Measurements from ENCODE around the gene GATA5. TPM values are rescaled to one million over a fixed set of nuclear protein-coding genes. Genes with fewer than 3 reads are reported as not detected.

The GATA5 gene
- total and polyA plus RNA-seq, 2 donors from 2014 or later: 1.0 to 6.9 TPM

DNA sequence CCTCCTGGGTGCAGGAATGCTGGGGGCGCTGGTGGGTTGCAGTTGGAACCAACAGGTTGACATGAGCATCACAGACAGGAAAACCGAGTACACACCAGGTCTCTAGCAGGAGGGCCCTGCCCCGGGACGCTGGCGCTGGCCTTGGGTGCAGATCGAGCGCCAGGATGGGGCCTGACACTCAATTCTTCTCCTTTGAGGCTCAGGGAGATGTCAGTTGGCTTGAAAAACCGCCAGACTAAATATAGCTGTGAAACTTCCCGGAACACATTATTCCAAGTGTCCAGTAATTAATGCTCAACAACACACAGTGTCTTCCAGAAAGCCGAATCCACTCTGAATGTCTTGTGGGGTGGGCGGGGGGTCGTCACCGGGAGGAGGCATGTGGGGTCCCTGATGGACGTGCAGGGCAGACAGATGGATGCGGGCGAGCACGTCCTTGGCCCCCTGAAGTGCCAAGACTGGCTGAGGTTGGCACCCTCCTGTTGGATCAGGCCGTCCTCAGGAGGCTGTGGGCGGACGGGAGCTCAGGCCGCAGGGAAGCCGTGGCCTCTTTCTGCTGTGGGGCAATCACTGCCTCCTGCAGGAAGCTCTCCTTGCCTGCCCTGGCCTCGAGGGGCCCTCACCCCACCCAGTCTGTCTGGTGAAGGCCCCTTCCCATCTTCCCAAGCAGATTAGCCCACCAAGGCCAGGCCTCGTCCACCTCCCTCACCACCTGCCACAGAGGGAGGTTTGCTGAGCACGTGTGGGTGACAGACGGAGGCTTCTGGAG lies 19.4 kb upstream of the GATA5 start:
- no peaks in the 10 kb centered on the region for H3K36me3 ChIP-seq (ENCODE audit: control insufficient read depth in 2 of 3, insufficient read depth in 3 of 3, low read length in 3 of 3)
- peak overlapping the region; percentile 23 to 51 for H3K27ac ChIP-seq (ENCODE audit: low read depth in 2 of 2, low read length in 2 of 2)
- TF ChIP-seq CTCF (IDR thresholded peaks at IDR 0.05; ENCODE audit: borderline replicate concordance, extremely low read depth, insufficient read depth): no peak
- no peak overlapping the region for H3K4me3 ChIP-seq (ENCODE audit: low read length in 3 of 3)
- DNase-seq (no peak), FAIRE-seq (no peak)
- intact Hi-C loops (cut with DNase I): loop anchor here (5.0 kb wide), 1 partner anchor 122 kb away; no protein-coding TSS in a partner anchor
- no peaks in the 10 kb centered on the region for H3K27me3 ChIP-seq (ENCODE audit: control insufficient read depth, insufficient read depth, low read length)
- H3K9me3 ChIP-seq (ENCODE audit: control insufficient read depth in 2 of 3, insufficient read depth in 1 of 3, low read length in 3 of 3): no peaks in the 10 kb centered on the region
- H3K9ac ChIP-seq (ENCODE audit: low read length in 3 of 3): no peak overlapping the region
- H3K4me1 ChIP-seq (ENCODE audit: control insufficient read depth in 2 of 3, insufficient read depth in 2 of 3, low read depth in 1 of 3, low read length in 3 of 3): peaks cover 0 to 11% (median 0%) of the 10 kb centered on the region in 3 donors

- intact Hi-C loops (cut with DNase I): no loop called here
- no peak overlapping the region for H3K4me3 ChIP-seq (ENCODE audit: low read length in 3 of 3)
- H3K9ac ChIP-seq (ENCODE audit: low read length in 3 of 3): no peak overlapping the region
- FAIRE-seq (no peak), DNase-seq (no peak)
- no peak for TF ChIP-seq CTCF (IDR thresholded peaks at IDR 0.05; ENCODE audit: borderline replicate concordance, extremely low read depth, insufficient read depth)
- no peaks in the 10 kb centered on the region for H3K9me3 ChIP-seq (ENCODE audit: control insufficient read depth in 2 of 3, insufficient read depth in 1 of 3, low read length in 3 of 3)
- H3K36me3 ChIP-seq (ENCODE audit: control insufficient read depth in 2 of 3, insufficient read depth in 3 of 3, low read length in 3 of 3): no peaks in the 10 kb centered on the region
- H3K27me3 ChIP-seq (ENCODE audit: control insufficient read depth, insufficient read depth, low read length): no peaks in the 10 kb centered on the region
- H3K4me1 ChIP-seq (ENCODE audit: control insufficient read depth in 2 of 3, insufficient read depth in 2 of 3, low read depth in 1 of 3, low read length in 3 of 3): peaks cover 0 to 11% (median 0%) of the 10 kb centered on the region in 3 donors
- peak overlapping the region in 1 of 2 donors; percentile 23 for H3K27ac ChIP-seq (ENCODE audit: low read depth in 2 of 2, low read length in 2 of 2)
These were observed 18.7 kb upstream of the GATA5 start for GRCh38 chr20:62494537-62494936.

DNA sequence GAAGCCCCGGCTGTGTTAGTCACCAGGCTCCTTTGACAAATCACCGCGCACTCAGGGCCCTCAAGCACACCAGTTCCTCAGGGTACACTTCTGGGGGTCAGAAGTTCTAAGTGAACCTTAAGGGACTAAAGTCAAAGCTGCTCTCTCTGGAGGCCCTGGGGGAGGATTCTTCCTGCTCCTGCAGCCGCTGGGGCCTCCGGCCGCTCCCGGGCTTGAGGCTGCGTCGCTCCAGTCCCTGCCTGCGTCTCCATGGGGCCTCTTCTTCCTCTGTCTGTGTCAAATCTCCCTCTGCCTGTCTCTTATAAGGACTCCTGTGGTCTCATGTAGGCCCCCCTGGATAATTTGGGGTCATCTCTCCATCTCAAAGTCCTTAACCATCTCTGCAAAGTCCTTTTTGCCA lies 18.1 kb upstream of the GATA5 start:
- no peak for DNase-seq
- H3K36me3 ChIP-seq (ENCODE audit: control insufficient read depth in 2 of 3, insufficient read depth in 3 of 3, low read length in 3 of 3): no peaks in the 10 kb centered on the region
- H3K27me3 ChIP-seq (ENCODE audit: control insufficient read depth, insufficient read depth, low read length): no peaks in the 10 kb centered on the region
- no peak overlapping the region for H3K9ac ChIP-seq (ENCODE audit: low read length in 3 of 3)
- FAIRE-seq: no peak
- H3K27ac ChIP-seq (ENCODE audit: low read depth in 2 of 2, low read length in 2 of 2): no peak overlapping the region
- no peak overlapping the region for H3K4me3 ChIP-seq (ENCODE audit: low read length in 3 of 3)
- no peaks in the 10 kb centered on the region for H3K9me3 ChIP-seq (ENCODE audit: control insufficient read depth in 2 of 3, insufficient read depth in 1 of 3, low read length in 3 of 3)
- intact Hi-C loops (cut with DNase I): no loop called here
- H3K4me1 ChIP-seq (ENCODE audit: control insufficient read depth in 2 of 3, insufficient read depth in 2 of 3, low read depth in 1 of 3, low read length in 3 of 3): peaks cover 0 to 11% (median 0%) of the 10 kb centered on the region in 3 donors
- TF ChIP-seq CTCF (IDR thresholded peaks at IDR 0.05; ENCODE audit: borderline replicate concordance, extremely low read depth, insufficient read depth): no peak

Measured in kidney (tissue), 14 donors.